NK-92 (cell line): Measurements from ENCODE around the gene EVPL.

Source experiments
- DNase-seq: peaks from one replicate; lab custom pipeline; 2025; ENCODE audit not compliant: unreplicated experiment; lab: John Stamatoyannopoulos, UW

Gene EVPL

DNA sequence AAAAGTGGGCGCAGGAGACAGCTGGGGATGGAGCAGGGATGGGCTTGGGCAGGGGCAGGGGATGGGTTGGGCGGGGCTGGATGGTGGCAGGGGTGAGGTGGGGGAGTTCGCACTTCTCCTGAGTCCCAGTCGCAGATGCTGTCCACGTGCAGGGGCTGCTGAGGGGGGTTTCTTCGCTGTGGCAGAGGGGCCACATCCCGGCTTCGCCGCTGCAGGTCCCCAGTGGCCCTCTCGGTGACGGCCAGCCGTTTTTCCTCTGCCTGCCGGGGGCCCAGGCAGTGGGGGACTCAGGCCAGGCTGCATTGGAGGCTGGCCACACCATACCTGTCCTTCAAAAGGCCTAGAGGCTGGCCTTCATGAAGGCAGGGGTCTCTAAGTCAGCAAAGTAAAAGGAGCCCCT is 8.3 kb downstream of the EVPL start:
- no peak for DNase-seq

DNA sequence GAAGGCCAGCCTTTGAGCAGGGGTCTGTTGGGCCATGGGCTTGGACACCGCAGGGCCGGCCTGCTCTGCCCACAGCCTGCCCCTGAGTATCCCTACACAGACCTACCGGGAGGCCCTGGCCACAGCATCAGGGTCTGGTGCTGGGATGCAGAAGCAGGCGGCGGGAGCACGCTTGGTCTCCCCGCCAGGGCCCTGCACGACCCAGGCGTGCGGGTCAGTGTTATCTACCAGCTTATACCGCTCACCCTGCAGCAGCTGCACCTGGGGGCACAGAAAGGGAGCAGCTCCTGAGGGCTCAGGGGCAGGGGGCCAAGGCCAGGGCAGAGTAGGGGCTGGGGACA is 8.8 kb downstream of the EVPL start:
- no peak for DNase-seq

DNA sequence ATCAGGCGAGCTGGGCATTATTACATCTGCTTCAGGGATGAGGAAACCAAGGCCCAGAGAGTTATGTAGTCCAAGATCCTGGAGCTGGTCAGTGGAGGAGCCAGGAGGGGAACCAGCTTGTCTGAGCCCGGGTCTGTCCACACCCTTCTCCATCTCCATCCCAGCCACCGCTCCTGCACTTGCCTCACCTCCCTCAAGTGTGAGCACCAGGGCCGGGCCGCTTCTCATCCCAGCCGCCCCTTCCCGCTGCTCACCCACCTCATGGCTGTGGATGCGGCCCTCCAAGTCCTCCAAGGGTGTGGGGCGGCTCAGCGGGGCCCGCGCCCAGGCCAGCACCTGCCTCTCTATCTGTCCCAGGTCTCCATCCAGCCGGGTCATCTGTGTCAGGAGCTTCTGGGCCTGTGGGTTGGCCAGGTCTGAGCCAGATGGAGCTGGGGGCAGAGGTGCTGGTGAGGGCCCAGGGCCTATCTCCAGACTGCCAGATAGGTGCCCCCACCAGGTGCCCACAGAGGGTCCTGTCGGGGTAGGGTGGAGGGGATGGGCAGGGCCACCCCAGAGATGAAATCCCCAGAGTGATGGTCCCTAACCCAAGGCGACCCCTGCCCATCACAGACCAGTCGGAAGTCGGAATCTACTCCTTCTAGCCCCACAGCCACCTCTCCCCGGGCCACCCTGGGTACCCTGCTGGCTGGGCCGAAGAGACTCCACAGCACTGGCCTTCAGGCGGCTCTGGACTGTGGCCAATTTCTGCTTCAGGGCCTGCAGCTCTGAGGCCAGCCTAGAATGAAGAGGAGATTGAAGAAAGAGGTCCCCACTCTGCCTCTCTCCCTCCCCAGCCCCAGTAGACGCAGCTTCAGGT is 9.4 kb downstream of the EVPL start:
- DNase-seq: no peak

DNA sequence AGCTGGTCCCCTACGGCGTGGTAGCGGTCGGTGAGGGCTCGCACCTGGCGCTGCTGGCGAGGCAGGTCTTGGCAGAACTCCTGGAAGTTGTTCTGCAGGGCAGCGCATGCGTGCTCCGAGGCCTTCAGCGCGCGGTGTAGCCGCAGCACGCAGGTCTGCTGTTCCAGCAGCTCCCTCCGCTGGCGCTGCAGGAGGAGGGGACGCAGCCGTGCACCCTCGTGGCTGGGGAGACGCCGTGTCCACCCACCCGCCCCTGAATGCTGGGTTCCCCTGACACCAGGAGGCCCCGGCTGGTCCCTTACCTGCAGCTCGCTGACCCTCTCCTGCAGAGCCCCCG is 12.2 kb downstream of the EVPL start:
- no peak for DNase-seq

DNA sequence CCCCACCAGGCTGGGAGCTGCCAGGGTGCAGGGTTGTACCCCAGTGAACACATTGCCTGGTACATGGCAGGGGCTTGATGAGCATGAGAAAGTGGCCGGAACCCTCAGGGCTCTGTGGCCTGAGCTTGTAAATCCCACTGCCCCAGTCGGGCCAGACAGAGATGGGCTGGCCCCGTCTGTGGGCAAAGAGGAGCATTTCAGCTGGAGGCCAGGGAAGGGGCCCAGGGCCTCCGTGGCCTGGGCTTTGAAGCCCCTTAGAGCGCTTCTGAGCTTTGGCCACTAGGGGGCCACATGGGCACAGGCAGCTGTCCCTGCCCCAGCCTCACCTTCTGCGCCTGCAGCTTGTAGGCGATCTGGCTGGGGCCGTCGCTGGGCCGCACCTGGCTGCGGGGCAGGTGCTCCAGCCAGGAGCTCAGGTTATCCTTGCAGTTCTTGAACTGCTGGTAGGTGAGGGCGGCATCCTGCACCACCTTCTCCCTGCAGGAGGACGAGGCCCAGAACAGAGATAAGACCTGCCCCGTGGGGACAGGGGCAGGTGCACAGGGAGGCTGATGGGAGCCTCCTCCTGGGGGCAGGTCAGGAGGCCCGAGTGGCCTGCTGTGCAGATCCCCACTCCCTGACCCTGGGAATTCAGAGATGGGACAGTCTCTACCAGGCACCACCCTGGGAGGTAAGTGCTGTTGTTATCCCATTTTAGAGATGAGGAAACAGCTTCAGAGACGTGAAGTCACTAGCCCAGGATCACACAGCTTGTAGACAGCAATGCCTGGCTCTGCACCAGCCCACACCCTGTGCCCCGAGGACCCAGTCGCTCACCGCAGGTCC is 12.8 kb downstream of the EVPL start:
- no peak for DNase-seq

DNA sequence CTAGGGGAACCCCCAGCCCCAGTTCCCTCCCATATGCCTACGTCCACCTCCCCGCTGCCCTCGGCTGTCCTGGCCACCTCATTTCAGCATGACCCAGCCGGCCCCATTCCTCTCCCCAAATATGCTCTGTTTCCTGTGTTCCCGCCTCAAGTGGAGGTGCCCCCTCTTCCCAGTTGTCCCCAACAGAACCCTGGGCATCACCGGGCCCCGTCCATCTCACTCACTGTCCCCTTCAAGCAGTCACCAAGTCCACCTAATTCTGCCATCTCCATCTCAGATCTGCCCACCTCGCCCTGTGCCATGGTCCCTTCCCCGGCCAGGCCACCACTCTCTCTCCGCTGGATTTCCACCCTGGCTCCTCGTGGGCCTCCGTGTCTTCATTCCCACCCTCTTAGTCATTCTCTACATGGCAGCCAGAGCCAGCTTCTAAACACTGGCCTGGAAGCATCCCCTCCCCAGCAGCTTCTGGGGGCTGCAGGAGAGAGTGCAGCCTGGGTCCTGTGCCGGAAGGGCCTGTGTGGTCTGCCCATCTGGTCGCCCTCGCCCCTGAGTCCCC is 13.7 kb downstream of the EVPL start:
- no peak for DNase-seq

DNA sequence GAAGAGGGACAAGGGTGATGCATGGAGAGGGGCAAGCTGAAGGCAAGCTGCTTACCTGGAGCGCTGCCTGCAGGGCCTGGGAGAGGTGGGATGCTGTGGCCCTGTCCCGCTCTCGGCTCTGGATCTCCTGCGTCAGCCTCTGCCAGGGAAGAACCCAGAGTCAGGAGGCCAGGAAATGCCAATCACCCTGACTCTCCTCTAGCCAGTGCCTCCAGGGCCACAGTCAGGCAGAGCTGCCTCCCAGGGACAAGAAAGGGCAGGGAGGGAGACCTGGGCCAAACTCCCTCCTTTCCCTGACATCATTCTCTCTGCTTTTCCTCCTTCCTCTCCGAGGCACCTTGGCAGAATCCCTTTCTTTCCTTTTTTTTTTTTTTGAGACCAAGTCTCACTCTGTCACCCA is 15.2 kb downstream of the EVPL start:
- no peak for DNase-seq

DNA sequence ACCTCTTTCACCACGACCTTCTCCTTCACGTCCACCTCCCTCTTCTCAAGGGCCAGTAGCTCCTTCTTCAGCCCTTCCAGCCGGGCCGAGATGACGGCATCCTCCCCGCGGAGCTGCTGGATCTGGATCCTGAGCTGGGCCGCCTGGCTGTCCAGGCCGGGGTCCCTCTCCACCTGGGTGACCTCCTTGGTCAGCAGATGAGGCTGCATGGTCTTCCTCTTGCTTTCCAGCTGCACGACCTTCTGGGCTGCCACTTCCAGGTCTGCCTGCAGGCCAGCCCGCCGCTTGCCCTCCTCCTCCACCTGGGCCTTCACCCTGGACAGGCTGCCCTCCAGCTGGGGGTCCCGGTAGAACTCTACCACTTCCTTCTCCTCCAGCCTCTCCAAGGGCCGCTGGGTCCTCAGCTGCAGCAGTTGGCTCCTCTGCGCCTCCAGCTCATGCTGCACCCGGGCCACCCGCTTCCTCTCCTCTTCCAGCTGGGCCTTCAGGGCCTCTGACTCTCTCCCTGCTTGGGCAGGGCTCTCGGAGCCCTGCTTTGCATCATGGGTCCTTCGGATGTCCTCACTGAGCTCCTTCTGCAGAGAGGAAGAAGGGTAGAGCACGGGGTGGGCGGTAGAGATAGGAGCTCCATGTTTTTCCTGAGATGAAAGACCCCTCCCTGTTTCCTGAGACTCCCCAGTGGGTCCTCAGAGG is 17.0 kb downstream of the EVPL start:
- no peak for DNase-seq

DNA sequence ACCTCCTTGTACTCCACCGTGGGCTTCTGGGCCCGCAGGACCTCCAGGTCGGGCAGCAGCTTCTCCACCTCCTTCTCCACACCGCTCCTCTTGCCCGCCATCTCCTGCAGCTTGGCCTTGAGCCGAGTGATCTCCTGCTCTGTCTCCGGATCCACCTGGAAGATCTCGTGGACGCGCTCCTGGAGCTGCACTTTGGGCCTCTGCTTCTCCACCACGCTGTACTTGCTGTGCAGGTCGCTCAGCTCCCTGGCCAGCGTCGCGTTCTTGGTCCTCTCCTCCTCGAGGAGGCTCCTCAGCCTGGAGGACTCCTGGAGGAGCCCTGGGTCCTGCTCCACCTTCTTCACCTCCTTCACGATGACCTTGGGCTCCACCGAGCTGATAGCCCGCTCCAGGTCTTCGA is 17.7 kb downstream of the EVPL start:
- no peak for DNase-seq

DNA sequence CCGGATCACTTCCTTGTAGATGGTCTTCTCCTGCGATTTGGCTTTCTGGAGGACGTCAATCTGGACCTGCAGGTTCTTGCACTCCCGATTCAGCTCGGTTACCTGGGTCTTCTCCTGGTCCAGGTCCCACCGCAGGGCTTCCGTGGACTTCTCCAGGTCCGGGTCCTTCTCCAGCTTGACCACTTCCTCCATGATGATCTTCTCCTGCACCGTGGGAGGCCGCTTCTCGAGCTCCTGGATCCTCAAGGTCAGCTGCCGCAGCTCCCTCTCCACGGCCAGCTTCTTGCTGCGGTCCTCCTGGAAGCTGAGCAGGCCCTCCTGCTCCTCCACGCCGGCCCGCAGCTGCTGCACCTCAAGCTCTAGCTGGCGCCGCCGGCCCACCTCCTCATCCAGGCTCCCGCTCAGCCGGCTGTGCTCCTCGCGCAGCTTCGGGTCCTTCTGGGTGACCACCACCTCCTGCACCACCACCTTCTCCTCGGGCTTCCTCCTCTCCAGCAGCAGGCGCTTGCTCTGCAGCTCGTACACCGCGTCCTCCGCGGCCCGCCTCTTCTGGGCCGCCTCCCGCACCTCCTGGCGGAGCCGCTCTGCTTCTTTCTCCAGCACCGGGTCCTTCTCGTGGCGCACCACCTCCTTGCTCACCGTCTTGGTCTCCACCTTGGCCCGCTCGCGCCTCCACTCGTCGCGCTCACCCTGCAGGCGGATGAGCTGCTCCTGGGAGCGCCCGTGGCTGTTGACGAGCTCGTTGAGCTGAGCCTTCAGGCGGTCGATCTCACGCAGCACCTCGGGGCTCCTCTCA is 18.3 kb downstream of the EVPL start:
- no peak for DNase-seq

DNA sequence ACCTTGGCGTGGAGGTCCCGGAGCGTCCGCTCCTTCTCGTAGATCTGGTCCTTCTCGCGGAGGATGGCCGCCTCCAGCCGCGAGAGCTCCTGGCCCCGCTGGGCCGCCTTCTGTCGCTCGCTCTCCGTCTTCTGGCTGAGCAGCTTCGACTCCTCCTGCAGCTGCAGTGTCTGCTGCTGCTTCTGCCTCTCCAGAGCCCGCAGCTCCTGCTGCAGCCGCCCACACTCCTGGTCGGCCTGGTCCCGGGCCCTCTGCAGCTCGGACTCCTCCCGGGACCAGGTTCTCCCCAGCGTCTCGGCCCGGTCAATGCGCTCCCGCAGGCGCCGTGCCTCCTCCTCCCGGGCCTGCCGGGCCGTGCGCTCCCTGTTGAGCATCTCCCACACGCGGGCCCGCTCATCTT is 18.9 kb downstream of the EVPL start:
- DNase-seq: no peak

DNA sequence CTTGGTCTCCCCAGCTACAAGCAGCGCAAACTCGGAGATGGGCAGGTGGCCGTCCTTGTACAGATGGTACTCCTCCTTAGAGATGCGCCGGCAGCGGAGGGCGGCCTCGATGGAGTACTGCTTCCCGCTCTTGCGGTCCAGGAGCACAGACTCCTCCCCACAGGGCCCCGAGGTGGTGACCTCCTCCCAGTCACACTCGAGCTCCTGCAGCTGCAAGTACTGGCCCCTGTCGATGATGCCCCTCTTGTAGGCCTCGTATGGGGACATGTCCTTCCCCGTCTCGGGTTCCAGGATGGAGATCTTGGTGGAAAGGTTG is 19.3 kb downstream of the EVPL start:
- DNase-seq: no peak

DNA sequence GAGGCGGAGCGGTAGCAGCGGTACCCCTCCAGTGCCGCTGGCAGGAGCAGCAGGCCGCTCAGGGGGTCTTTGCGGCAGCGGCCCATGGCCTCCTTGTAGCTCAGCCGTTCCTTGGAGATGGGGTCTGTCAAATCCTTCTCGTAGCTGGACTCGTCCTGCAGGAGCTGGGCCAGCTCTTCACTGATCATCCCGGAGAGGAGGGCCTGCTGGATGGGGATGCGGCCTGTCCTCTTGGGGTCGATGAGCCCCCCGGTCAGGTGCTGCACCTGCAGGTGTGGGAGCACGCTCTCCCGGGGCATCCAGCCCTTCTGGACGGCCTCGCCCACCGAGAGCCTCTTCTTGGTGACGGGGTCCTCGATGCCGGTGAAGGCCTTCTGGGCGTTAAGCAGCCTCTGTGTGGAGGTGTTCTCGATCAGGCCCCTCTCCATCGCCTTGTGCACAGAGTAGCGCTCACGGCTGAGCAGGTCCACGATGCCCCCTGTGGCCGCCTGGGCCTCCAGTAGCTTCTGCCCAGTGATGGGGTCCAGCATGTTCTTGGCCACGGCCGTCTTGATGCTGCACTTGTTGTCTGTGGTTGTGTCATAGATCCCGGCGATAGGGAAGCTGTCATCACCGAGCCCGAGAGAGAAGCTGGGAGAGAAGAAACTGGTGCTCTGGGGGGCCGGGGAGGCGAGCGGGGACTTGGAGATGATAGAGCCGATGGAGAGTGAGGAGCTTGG is 19.8 kb downstream of the EVPL start:
- no peak for DNase-seq

DNA sequence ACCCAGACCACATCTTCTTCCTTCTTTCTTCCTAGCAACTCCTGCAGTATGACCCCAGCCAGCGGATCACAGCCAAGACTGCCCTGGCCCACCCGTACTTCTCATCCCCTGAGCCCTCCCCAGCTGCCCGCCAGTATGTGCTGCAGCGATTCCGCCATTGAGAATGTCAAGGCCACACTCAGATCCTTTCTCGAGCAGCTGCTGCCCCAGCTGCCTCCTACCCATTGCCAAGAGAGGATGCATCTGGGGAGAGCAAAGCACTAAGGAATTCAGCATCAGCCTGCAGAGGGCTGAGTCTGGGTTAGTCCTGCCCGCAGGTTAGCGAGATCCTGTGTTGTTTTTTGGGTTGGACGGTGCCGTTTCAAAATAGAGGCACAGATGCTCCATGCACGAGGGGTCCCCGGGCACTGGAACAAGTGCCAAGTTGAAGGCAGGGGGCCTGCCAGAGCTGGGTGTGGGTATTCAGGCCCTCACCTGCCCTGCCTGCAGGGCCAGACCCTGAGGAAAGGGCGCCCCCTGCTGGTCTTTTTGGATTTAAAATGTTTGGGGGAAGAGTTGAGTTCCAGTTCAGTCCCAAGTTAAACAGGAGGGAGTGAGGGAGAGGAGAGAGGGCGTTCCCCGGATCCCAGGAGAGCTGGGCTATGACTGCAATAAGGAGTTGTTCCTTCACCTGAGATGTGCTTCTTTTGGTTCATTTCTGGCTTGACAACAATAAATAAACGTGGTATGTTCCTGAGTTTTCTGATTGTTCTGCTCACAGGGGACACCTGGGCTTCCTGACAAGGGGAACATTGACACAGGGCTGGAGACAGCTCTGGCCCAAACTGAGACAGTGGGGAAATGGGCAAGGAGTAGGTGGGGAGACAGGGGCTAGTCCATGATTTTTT is 21.6 kb downstream of the EVPL start:
- DNase-seq: no peak

DNA sequence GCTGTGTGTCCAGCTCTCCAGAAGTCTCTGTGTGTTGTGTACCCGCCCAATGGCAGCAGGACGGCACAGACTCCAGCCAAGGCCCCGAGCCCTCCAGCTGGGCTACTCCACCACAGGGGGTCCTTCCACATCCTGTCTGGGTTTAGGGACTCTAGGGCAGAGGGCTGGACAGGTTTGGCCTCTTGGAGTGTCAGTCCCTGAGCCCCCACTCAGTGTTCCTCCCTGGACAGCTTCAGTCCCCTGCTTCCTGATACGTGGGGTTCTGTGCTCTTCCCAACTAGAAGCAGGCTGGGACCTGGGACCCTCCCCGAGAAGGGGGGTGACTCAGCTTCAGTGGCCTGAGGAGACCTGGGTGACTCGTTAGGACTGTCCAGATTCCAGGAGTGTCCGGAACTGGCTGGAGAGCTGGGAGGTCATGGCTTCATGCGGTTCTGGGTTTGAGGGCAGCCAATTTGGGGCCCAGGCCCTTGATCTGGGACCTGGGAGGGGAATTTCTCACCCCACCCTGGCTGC is 22.3 kb downstream of the EVPL start:
- no peak for DNase-seq

DNA sequence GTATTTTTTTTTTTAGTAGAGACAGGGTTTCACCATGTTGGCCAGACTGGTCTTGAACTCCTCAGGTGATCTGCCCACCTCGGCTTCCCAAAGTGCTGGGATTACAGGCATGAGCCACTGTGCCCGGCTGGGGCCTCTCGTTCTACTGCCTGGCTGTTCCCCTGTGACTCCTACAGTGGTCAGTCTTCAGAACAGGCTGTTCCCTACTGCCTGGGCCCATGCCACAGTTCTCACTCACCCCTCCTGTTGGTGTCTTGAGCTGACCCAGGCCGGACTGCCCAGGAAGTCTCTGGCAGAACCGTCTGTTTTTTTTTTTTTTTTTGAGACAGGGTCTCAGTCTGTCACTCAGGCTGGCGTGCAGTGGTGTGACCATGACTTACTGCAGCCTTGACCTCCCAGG is 23.2 kb downstream of the EVPL start:
- DNase-seq: no peak

DNA sequence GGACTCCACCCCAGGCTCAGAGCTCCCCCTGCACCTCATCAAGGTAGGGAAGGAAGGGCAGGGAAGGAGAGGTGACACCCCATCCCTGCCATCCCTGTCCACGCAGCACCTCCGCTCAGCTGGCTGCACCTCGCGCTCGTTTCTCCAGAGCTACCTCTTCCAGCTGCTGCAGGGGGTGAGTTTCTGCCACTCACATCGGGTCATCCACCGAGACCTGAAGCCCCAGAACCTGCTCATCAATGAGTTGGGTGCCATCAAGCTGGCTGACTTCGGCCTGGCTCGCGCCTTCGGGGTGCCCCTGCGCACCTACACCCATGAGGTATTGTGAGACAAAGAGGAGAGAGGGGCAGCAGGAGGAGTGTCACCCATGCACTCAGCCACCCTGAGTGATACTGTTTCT is 25.0 kb downstream of the EVPL start:
- DNase-seq: no peak

DNA sequence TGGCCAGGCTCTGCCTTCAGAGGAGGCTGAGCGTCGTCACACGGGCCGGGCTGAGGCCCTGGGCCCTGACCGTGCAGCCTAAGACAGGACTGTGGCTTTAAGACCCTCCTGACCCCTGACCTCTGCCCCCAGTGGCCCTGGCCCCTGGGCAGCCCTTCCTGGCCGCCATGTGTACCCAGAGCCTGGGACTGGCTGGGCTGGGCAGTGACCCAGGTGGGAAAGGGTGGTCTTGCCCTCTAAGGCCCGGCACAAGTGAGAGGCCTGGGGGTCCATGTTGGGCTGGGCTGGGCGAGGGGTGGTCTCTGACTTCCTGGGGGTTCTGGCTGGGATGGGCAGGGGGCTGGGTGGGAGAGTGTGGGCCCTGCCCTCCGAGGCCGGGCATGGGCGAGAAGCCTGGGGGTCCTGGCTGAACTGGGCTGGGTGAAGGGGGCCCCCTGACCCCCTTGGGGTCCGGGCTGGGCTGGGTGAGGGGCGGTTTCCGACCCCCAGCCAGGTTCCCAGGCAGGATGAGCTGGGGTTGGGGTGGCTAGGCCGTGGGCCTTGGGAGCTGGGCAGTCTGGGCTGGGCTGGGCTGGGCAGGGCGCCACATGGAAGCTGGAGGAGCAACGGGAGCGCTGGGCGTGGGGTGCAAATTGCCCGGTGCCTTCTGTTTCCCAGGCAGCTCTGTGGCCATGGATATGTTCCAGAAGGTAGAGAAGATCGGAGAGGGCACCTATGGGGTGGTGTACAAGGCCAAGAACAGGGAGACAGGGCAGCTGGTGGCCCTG is 26.2 kb downstream of the EVPL start, which contains the start of gene CDK3:
Gene CDK3 (plus strand): TSS at position 101 of the 767 bp plus-strand sequence. CDS start 571 bp downstream, at position 672.
- no peak for DNase-seq
